GM21447 (cell line): ENCODE data around the gene CTNNBIP1.

Experiments
- ATAC-seq: cut with Tn5 transposase; IDR thresholded peaks from one replicate; pipeline ENCODE4 v1.9.1; 2021; ENCODE audit not compliant: unreplicated experiment

Gene CTNNBIP1

DNA sequence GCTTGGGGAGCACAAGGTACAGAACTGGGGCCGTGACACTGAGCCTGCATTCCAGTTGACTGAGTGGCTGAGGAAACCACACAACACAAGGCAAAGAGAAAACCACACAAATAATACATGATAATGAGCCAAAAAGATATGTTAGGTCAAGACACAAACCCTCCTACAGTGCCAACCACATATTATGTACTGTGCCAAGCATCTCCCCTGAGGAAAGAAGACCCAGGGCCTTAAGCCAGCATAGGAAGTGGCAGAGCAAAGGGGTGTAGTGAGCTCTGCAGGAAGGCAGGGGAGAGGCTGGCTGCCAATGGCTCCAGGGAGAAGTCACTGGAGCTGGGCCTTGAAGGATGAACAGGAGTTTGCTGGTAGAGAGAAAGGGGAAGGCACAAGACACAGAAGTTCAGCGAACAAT lies 28.2 kb downstream of the CTNNBIP1 start:
- no peak for ATAC-seq

DNA sequence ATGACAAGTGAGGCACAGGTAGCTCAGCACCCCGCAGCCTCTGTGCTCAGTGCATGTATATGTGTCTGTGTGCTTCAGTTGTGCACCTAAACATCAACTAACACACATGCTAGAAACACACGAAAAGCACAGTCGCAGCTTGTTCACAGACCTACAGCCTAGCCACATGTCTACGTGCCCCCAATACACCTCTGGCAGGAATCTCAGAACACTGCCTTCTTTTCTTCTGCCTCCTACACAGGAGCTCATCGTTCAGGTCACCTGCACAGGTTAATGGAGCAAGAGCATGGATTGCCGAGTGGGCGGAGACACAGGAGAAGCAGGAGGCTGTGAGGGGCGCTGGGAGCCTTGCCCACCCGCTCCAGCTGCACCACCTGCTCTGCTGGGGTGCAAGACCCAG lies 31.7 kb downstream of the CTNNBIP1 start:
- no peak for ATAC-seq

DNA sequence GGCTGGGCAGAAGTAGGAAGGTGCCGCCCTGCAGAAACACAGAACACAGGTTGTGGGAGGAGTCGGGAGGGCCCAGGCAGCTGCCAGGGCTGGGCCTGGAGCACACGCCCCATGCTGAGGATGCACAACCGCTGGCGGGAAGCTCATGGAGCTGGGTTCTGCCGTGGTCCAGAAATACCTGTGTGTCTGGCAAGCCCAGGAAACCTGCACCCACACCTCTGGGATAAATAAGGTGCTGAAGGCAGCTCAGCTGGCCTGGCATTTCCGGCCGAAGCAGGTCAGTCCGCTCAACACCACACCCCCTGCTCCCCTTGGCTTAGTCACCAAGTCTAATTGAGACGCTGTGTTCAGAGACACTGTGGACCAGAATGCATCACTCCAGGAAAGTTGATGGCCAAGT lies 32.1 kb downstream of the CTNNBIP1 start:
- ATAC-seq, result no peak

DNA sequence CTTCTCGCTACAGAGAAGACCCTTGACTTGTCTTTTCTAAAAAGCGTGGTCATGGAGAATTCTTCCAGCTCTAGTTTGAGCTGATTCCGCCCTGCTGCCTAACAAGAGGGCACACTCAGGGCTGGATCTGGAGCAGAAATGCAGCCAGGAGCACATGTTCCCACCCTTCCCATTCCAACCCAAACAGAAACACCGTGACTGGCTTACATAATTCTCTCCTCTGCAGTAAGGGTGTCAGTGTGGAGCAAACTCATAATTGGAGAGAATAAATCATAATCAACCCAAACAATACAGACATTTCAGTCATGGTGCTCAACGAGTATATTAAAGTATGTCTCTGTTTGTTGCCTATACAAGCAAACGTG lies 34.5 kb downstream of the CTNNBIP1 start:
- ATAC-seq, result no peak

DNA sequence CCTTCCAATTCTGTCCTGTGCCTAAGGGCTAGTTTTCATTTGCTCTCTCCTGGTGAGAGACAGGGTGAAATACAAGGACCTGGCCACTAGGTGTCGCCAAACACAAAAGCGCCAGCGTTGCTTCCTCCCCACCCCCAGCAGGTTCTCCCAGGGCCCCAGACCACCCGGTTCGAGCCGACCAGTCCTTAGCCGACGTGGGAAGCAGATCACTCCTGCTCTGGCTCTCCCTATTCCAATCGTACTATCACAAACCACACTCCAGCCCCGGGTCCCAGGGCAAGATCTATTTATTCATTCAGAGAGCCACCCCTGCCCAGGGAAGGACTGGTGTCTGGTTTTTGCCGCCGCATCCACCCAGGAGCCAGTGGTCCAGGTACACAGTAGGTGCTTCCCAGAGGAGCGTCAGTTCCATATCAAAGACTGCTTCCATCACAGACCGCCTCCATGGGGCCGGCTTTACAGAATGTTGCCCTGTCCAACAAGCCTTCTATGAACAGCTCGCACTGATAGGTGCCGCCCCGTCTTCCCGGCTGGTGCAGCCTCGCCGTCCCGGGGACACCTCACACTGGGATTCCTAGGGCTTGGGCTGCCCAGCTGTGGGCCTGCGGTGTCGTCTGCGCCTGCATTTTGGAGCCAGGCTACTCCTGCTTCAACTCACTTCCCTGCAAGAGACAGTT lies 35.0 kb downstream of the CTNNBIP1 start:
- no peak for ATAC-seq

DNA sequence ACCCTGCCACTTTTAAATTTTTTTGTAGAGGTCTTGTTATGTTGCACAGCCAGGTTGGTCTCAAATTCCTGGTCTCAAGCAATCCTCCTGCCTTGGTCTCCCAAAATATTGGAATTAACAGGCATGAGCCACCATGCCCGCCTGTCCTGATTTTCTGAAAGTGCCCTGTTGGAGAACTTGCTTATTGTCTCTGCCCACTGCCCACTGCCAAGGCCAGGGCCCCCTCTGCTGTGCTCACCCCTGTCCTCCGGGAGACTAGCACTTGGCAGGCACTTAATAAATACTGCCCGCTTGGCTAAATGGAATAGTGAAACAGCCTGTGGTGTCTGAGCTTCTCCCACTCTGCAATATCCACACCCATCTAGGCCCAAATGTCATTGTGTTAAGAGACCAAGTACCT lies 35.7 kb downstream of the CTNNBIP1 start:
- ATAC-seq, result no peak

DNA sequence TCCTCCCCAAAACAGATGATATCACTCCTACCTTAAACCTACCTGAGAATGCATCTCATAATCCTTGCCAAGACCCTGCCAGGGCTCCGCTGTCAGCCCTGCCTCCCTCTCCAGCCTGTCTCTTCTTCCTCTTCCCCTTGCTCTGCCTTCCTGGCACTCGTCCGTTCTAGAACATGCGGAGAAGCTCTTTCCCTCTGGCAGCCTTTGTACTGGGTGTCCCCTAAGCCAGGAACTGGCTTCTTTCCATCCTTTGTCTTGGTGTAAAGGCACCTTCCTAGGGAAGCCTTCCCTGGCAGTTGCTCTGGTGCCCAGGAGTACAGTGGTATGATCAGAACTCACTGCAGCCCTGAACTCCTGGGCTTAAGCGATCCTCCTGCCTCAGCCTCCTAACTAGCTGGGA lies 36.1 kb downstream of the CTNNBIP1 start:
- ATAC-seq, result no peak

DNA sequence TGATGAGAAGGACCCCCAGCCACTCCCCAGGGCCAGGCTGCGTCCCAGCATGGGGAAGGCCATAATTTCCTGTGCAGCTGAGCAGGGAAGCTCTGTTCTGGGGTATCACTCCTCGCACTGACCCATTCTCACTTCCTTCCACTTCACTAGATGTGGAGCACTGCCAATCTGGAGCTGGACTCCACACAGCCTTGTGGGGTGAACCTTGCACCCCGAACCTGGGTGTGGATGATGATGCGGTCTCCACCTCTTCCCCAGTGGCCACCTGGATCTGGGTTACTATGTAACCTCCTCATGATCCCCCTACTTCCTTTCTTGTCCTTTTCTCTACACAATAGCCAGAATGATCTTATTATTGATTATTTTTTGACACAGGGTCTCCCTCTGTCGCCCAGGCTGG lies 36.7 kb downstream of the CTNNBIP1 start:
- ATAC-seq, result no peak

DNA sequence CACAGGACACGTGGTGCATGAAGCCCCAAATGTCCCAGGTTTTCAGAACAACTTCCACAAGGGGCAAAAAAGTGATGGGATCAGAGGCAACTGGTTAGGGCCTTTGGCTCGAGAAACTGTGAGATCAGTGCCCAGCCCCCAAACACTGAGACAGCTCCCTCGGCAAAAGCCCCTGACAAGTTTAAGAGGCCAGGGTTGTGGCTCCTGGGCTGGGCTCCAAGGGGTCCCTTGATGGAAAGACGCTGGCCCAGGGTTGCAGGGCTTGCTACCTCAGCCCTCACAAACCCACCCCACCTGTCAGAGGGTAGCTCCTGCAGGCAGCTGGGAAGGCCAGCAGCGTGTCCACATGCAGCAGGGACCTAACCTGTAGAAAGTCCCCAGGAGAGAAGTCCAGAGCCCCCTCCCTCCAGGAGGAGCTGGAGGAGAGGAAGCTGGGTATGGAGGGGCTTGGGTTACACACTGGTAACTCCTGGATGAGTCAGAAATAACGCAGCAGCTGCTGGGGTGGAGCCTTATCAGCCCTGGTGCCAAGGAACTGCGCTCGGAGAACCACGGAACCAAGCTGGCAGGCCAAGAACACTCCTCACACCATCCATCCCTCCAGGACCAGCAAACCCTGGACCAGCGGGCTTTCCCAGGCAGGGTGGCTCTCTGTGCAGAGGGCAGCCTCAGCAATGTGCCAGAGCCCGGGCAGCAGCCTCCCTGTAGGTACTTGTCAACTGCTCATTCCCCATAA lies 37.5 kb downstream of the CTNNBIP1 start:
- ATAC-seq, result no peak

DNA sequence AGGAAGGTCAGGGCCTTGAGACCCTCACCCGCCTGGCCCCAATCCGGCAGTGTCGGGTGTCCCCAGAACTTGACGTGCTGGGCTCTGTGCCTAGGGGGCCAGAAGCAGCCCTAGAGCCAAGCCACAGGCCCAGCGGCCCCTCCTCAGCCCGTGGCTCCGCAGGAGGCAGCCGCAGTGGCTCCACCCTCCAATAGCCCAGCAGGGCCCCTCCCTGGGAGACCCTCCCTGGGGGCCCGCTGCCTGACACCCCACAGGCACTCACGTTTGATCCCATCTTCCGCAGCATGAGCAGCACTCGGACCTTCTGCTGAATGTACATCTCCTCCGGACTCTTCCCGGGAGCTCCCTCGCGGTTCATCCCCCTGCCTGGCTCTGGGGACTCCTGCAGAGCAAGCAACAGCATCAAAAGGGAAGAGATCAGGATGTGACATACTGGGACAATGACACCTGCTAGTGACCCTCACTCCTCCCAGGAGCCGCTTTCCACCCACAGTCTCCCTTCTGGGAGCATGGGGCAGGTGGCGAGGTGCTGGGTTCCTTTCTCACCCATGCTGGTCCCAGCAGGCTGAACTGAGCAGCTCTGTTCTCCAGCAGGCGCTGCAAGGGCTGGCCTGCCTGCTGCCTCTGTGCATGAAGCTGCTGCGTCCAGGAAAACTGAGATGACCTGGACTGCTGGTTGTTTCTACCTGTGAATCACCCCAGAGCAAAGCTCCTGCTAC lies 38.2 kb downstream of the CTNNBIP1 start:
- ATAC-seq, result no peak

DNA sequence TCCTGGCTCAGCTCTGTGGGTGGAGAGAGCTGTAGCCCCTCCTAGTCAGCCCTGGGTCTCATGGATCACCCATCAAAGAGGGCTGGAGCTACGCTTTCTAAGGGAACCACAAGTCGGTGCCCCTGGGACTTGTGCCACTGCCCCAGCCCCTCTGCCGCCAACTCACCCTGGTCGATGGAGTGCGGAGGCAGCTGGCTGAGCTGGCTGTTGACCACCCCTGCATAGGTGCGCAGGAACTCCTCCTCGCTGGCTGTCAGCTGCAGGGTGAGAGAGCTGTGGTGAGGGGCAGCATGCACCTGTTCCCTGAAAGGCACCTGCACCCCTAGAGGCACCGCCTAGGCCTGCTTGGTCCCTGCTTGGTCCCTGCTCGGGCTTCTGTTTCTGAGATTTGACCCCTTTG lies 39.0 kb downstream of the CTNNBIP1 start:
- ATAC-seq, result no peak

DNA sequence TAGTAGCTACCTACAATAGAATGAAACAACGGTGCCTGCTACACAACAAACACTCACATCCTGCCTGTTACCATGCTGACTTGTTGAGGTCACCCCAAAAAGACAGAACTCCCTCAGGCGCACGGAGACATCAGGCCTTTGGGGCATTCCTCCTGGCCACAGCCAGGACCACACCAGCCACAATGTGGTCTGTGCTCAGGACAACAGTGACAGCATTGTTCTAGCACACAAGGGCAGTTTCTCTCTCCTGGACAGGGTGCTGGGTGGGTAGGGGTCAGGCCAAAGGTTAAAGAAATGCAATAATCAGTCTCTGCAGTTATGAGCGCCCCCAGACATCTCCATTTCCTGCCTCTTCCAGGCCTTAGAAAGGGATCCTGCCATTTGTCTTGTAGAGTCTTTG lies 39.5 kb downstream of the CTNNBIP1 start:
- no peak for ATAC-seq

DNA sequence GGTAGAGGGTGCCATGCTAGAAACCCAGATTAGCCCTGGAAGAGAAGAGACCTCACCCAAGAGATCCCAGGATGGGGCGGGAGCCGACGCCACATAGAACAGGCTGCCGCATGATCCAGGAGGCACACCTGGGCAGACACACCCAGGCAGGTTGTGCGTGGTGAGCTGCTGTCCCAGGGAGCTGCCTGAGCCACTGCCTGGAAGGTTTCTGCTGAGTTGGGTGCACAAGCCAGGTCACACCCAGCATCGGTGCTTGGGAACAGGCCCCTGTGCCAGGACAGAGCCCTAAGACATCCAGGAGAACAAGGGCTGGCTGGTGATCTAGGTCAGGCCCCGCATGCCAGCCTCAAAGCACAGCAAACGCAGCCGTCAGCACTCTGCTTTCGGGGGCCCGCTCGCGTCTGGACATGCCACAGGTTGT lies 40.2 kb downstream of the CTNNBIP1 start:
- ATAC-seq, result no peak

DNA sequence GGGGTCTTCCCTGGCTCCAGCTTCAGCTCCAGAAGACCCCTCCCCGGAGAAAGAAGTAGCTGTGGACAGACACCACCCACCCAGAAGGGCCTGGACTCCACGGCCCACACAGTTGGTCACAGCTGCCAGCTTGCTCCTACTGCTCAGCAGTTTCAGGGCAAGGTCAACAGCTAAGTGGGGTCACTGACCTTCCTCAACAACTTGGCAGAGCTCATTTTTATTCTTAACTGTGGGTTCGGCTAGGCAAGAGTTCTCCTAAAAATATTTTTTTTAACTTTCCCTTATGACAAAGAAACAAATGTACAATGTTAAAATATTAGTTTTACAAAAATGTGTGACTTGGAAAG lies 41.9 kb downstream of the CTNNBIP1 start:
- ATAC-seq, result no peak

DNA sequence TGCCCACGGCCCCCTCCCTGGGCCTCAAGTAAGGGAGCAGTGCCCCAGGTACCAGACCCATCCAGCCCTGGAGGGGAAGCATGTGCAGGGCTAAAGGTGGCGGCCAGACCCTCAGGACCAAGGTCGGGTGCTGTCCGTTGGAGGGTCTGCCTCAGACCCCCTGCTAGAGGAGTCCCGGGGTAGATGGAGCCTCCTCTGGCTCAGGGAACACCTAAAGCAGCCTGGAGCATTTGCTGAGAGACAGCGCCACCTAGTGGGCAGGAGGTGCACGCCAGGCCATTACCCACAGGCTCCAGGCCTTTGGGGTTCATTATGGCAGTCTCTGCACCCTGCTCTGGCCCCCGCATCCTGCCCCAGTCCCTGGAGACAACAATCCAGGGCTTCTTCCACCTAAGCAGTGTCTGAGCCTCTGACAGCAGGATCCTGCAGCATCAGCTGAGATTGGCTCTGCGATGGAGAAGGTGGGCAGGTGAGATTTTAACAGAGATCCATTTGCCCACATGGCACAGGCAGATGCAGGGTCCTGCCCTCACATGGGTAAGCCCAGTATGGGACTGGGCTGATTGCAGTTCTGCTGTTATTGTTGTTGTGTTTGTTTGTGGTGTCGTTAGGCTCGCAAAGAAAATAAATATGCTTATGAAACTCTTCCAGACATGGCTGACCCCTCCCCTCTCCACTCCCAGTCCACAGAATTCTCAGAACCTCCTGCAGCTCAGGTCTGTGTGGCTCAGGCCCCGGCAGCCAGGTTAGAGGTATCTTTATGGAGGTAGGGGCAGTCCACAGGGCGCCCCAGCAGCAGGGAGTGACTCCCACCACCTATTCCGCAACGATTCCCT lies 42.4 kb downstream of the CTNNBIP1 start:
- ATAC-seq, result no peak

DNA sequence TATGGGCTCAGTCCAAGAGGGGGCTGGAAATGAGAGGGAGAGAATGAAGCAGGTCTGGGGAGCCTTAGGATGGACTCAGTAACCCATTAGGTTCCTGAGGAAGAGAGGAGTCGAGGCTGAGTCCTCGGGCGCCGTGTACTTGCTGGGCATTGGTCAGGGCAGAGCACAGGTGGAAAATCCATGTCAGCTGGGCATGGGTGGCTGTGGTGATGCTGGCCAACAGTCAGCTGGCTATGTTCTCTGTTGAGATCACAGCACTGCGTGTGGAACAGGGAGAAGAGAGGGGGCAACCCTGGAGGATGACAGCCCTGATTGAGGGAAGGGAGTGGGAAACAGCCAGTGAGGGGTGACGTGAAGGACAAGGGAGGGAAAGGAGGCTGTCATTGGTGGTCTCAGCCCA lies 43.2 kb downstream of the CTNNBIP1 start:
- no peak for ATAC-seq

DNA sequence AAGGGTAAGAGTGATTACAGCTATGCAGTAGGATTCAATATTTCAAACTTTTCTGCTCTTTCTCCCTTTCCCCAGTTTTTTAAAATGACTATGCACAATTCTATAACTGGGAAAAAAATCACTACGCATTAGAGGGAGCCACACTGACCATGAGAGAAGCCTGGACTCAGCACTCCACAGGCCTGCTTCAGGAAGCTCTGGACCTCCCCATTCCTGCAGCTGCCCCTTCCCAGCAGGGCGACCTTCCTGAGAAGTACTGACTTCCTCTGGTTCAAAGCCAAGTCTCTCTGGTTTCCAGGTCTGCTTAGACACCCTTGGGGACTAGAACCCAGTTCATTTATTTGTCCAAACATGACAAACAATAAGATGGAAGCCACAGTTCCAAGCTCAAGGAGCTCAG lies 44.3 kb downstream of the CTNNBIP1 start:
- no peak for ATAC-seq

DNA sequence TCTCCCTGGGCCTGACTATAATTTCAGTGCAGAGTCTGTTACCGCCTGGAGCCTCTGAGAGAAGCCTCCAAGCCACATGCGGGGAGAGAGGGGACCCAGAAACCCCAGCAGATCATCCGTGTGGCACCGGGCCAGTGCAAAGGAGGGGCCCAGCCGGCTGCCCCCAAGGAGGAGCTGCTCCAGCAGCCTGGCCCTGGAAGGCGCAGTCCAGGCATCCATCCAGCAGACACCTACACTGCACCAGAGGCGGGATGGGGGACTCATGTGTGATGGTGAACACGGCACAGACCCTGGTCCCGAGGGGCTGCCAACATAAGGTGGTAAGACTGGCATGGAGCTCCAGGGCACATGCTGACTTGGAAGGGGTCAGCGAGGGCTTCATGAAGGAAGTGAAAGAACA lies 46.7 kb downstream of the CTNNBIP1 start:
- no peak for ATAC-seq

DNA sequence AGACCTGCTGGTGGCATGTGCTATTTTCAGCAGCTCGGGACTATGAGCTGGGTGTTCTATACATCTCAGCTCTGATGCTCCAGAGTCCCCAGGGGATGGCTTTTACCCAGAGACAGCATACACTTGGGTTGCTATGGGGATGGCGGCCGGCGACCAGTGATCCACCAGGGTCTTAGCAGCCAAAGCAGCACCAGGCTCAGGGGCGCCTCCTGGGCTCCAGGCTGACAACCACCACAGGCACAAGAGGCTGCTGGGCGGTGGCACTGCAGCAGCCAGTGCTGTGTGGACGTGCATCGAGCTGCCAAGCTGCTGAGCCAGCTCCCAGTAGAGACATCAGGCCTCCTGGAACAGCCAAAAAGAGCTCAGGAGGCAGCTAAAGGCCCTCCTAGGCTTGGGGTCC lies 48.7 kb downstream of the CTNNBIP1 start:
- no peak for ATAC-seq

DNA sequence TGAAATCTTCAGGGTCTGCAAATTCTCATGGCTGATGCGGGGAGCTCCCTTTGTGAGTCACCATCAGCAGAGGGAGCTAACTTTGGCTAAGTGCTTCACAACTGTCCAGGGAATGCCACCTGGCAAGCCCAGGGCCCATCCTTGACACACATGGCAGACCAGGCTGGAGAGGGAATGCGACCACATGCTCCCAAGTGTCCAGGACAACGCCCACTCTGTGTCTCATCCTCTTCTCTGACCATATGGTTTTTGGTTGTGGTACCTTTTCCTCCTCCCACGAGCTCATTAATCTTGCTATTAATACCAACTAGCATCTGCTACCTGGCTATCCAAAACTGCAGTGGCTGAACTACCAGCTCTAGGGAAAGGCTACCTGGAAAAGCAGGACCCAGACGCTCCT lies 49.2 kb downstream of the CTNNBIP1 start:
- no peak for ATAC-seq

DNA sequence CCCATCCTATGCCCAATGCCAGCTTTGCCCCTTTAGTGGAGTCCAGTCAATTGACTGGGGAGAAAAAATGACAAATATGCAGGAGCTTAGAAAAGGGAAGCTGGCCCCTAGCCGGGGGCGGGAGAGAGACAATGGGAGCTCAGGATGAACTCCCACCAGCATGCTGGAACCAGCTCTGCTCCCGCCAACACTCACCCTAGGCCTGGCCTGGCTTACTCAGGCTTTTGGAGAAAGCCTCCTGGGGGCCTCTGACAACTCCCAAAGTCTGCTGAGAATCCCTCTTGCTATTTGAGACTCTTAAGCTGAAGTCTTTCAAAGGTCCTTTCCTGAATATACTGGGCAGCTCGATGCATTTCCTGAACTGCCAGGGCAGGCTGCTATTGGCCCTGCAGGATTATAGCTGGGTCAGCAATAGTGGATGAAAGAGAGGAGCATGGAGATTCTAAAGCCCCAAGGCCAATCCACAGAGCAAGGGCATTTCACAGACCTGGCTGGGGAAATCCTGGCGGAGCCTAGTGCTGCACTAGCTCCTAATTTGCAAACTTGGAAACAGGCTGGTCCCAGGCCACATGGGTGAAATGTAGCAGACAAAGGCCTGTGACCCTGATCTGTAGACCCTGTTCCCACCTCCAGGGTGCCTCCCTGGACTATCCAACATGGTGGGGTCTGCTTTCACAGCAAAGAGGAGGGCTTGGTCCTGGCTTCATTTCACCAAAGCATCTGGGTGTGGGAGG lies 50.6 kb downstream of the CTNNBIP1 start:
- ATAC-seq, result no peak
